ENCODE measurements around the gene SUN2. TPM values are rescaled to one million over a fixed set of nuclear protein-coding genes. Genes with fewer than 3 reads are reported as not detected.
A peak's percentile ranks its signal among the peaks of the same experiment; 100 is the strongest.

Gene SUN2
- total RNA-seq, 1 donor from 2014 or later, result 258 TPM

DNA sequence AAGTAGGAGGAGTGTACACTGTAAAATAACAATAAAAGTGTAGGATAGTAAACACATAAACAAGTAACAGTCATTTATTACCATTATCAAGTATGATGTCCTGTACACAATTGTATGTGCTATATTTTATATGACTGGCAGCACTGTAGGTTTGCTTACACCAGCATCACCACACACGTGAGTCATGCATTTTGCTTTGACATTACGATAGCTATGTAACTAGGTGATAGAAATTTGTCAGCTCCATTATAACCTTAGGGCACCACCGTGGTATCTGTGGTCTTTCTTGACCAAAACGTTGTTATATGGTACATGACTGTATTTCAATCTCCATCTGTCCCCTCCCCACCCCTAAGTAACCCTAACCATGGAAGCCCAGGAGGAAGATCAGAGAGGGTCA is 37.0 kb upstream of the SUN2 start:
- intact Hi-C loops (cut with DNase I), result no loop called here
- H3K27me3 ChIP-seq, result no peaks in the 10 kb centered on the region
- peak overlapping the region; percentile 69 to 86 for H3K4me3 ChIP-seq
- H3K9me3 ChIP-seq, result no peaks in the 10 kb centered on the region
- DNase-seq (ENCODE audit: extremely low spot score in 2 of 2), result no peak
- peaks cover 0 to 3% of the 10 kb centered on the region in 2 donors for H3K36me3 ChIP-seq
- H3K27ac ChIP-seq, result peak overlapping the region; percentile 81
- TF ChIP-seq POLR2AphosphoS5 (IDR thresholded peaks at IDR 0.05; ENCODE audit: insufficient read depth in 1 of 2, low read depth in 1 of 2) (no peak), POLR2A (IDR thresholded peaks at IDR 0.05) (no peak)
- TF ChIP-seq, protein P1, sequence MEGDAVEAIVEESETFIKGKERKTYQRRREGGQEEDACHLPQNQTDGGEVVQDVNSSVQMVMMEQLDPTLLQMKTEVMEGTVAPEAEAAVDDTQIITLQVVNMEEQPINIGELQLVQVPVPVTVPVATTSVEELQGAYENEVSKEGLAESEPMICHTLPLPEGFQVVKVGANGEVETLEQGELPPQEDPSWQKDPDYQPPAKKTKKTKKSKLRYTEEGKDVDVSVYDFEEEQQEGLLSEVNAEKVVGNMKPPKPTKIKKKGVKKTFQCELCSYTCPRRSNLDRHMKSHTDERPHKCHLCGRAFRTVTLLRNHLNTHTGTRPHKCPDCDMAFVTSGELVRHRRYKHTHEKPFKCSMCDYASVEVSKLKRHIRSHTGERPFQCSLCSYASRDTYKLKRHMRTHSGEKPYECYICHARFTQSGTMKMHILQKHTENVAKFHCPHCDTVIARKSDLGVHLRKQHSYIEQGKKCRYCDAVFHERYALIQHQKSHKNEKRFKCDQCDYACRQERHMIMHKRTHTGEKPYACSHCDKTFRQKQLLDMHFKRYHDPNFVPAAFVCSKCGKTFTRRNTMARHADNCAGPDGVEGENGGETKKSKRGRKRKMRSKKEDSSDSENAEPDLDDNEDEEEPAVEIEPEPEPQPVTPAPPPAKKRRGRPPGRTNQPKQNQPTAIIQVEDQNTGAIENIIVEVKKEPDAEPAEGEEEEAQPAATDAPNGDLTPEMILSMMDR (IDR thresholded peaks at IDR 0.05), result no peak
- H3K4me1 ChIP-seq, result peaks cover 32% of the 10 kb centered on the region

DNA sequence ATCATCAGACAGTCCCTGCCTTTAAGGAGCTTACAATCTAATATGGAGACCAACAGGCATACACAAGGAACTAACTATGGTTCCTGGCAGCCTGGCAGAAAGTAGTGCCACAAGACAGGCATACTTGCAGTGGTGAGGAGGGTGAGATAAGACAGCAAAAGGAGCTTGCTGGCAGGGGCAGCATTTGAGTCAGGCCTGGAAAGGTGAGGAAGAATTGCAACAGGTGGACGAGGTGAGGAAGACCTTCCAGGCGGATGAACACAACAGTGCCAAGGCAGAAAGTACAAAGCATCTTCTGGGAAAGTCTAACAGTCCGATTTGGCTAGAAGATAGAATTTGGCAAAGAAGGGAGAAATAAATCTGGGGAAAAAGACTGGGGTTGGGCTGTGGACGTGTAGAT is 33.8 kb upstream of the SUN2 start:
- TF ChIP-seq POLR2A (IDR thresholded peaks at IDR 0.05) (no peak), POLR2AphosphoS5 (IDR thresholded peaks at IDR 0.05; ENCODE audit: insufficient read depth in 1 of 2, low read depth in 1 of 2) (no peak)
- TF ChIP-seq, protein P1 (IDR thresholded peaks at IDR 0.05), result no peak
- H3K36me3 ChIP-seq, result peaks cover 0 to 3% of the 10 kb centered on the region in 2 donors
- no peaks in the 10 kb centered on the region for H3K27me3 ChIP-seq
- H3K4me3 ChIP-seq, result no peak overlapping the region
- H3K27ac ChIP-seq, result peak overlapping the region; percentile 82
- no peaks in the 10 kb centered on the region for H3K9me3 ChIP-seq
- intact Hi-C loops (cut with DNase I), result no loop called here
- no peak for DNase-seq (ENCODE audit: extremely low spot score in 2 of 2)
- peaks cover 32% of the 10 kb centered on the region for H3K4me1 ChIP-seq

DNA sequence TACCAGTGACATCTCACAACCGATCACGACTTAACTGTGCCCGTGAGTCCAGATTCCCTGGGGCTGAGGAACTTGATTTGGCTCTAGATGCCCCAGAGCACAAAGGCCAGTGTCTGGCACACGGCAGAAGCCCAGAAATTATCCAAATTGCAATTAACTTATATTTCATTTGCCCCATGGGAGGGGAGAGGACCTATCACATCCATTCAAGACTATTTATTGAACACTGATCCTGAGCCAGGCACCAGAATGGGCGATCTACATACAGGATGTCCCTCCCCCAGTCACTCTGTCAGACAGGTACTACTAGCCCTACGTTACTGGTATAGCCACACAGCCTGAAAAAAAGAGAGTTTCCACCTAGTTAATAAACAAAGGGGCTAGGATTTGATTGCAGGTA is 33.0 kb upstream of the SUN2 start:
- H3K27me3 ChIP-seq, result no peaks in the 10 kb centered on the region
- H3K27ac ChIP-seq, result peak overlapping the region; percentile 82
- TF ChIP-seq POLR2A (IDR thresholded peaks at IDR 0.05), result no peak
- no peak for TF ChIP-seq POLR2AphosphoS5 (IDR thresholded peaks at IDR 0.05; ENCODE audit: insufficient read depth in 1 of 2, low read depth in 1 of 2)
- TF ChIP-seq, protein P1 (IDR thresholded peaks at IDR 0.05), result no peak
- intact Hi-C loops (cut with DNase I), result no loop called here
- no peak overlapping the region for H3K4me3 ChIP-seq
- DNase-seq (ENCODE audit: extremely low spot score in 2 of 2), result no peak
- peaks cover 0 to 3% of the 10 kb centered on the region in 2 donors for H3K36me3 ChIP-seq
- H3K4me1 ChIP-seq, result peaks cover 28% of the 10 kb centered on the region
- no peaks in the 10 kb centered on the region for H3K9me3 ChIP-seq

DNA sequence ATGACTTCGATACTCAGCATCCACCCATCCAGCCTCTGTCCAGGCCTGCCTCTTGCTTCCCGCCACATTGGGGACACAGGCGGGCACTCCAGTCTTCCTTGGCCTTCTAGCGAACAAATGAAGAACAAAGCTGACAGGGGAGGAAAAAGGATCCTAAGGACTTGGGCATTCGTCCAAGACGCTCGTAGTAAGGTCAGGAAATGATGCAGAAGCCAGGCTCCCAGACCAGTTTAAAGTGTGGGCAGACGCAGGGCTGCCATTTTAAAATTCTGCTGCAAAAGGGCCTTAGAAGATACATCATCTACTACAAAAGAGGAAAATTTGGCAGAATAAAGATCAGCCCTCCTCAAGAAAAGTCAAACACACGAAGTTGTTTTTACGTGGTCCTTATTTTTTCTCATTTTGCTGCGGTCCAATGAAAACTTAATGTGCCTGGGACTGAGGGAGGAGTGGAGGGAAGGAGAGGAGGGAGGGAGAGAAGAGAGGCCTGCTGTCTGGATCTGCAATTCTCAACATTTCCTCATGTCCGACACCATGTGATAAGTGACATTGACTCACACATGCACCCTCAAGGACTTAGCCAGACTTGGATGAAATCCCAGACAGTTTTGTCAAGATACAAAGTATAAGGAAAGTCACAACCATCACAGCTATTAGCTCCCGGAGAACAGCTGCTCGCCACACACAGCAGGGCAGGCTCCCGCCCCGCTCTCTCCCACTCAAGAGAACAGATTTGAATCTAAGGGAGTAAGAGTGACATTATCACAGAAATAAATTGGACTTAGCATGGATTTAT is 32.4 kb upstream of the SUN2 start:
- Histone ChIP-seq H3K27me3 (no peaks in the 10 kb centered on the region), H3K36me3 (peaks cover 0 to 3% of the 10 kb centered on the region in 2 donors), H3K4me1 (peaks cover 28% of the 10 kb centered on the region), H3K9me3 (no peaks in the 10 kb centered on the region), H3K27ac (peak overlapping the region; percentile 82), H3K4me3 (no peak overlapping the region)
- TF ChIP-seq, protein P1 (IDR thresholded peaks at IDR 0.05), result no peak
- no peak for TF ChIP-seq POLR2A (IDR thresholded peaks at IDR 0.05)
- peak; percentile 13 to 63 for TF ChIP-seq POLR2AphosphoS5 (IDR thresholded peaks at IDR 0.05; ENCODE audit: insufficient read depth in 1 of 2, low read depth in 1 of 2)
- intact Hi-C loops (cut with DNase I), result no loop called here
- DNase-seq (ENCODE audit: extremely low spot score in 2 of 2), result no peak

DNA sequence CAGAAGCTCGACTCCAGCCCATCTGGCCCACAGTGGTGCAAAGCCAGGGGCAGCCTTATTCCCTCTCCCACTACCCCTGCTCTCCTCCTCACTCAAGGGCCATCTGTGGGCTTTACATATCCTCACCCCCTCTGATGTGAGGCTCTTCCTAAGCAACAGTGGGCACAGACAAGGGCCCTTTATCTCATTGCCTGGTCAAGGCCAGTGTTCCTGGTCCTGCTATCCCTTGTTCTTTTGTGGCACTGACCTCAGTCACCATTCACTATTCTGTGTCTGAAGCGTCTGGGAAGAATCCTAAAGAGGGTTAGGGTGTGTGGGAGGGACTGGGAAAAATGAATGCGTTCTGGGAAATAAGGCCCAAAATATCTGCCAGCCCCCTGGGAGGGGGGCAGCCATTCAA is 30.8 kb upstream of the SUN2 start:
- Histone ChIP-seq H3K27ac (no peak overlapping the region), H3K4me1 (peaks cover 32% of the 10 kb centered on the region), H3K27me3 (no peaks in the 10 kb centered on the region), H3K9me3 (no peaks in the 10 kb centered on the region), H3K36me3 (peaks cover 0 to 3% of the 10 kb centered on the region in 2 donors), H3K4me3 (no peak overlapping the region)
- TF ChIP-seq POLR2AphosphoS5 (IDR thresholded peaks at IDR 0.05; ENCODE audit: insufficient read depth in 1 of 2, low read depth in 1 of 2) (no peak), POLR2A (IDR thresholded peaks at IDR 0.05) (no peak)
- TF ChIP-seq, protein P1 (IDR thresholded peaks at IDR 0.05), result no peak
- intact Hi-C loops (cut with DNase I), result no loop called here
- DNase-seq (ENCODE audit: extremely low spot score in 2 of 2), result no peak
